Vagina (tissue), 2 donors: Measurements from ENCODE around the gene RPUSD1.

ENCODE experiments used
- POLR2A ChIP-seq, 2 donors: fragments of 450-650 bp; IDR thresholded peaks; one replicate each; pipeline ENCODE4 v1.6.1; 2017; ENCODE audit warnings: antibody characterized with exemption in 2 of 2, mild to moderate bottlenecking in 2 of 2, moderate library complexity in 2 of 2
- POLR2AphosphoS5 ChIP-seq, 2 donors: sonication (generic); formaldehyde crosslinking; IDR thresholded peaks; one replicate each; pipeline ENCODE4 v1.9.0; 2017; ENCODE audit warnings: antibody characterized with exemption in 2 of 2, mild to moderate bottlenecking in 2 of 2, low read depth in 1 of 2; ENCODE audit not compliant: insufficient read depth in 1 of 2
- TF ChIP-seq, protein P1 (sequence below), 3 experiments: fragments of 450-650 bp in 2 of 3; fragments of 200-600 bp in 1 of 3; sonication (generic) in 1 of 3; IDR thresholded peaks; one replicate each; pipeline ENCODE4 v1.5.1; 2017 to 2019; ENCODE audit warnings: antibody characterized with exemption in 3 of 3, mild to moderate bottlenecking in 2 of 3, moderate library complexity in 2 of 3

DNA sequence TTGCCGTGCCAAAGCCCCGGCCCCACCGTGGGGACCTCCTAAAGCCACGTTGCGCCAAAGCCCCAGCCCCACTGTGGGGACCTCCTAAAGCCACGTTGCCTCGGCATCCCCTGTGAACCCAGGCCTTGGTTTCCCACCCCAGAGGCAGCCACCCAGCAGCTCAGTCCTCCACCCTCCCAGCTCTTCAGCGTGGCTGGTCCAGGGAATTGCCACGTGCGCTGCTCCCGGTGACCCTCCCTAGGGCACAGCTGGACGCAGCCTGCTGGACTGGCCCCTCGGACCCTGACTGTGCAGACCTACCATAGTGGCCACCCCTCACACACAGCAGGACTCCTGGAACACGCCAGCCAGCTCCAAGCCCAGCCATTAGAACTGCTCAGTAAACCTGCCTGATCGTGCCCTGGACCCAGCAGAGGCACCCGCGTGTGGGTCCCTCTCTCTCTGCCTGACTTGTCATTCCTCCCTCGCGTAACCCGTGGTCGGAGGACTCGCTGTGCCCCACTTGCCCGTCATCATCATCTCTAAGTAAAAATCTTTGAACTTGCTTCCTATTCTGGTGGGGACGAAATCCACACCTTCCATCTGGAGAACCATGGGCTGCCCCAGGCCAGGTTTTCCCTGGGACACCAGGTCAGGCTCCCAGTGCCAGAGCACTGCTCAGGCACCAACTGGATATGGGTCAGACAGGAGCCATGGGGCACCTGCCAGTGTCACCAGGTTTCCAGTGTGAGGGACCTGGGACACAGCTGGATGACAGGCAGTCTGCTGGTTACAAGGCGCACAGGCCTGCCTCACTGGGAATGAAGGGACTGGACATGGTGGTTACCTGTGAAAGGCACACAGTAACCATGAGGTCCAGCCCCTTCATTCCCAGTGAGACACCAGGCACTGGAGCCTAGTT lies 53.0 kb downstream of the RPUSD1 start:
- no peak for TF ChIP-seq POLR2AphosphoS5 (IDR thresholded peaks at IDR 0.05; ENCODE audit: insufficient read depth in 1 of 2, low read depth in 1 of 2)
- TF ChIP-seq POLR2A (IDR thresholded peaks at IDR 0.05) = no peak
- TF ChIP-seq, protein P1, sequence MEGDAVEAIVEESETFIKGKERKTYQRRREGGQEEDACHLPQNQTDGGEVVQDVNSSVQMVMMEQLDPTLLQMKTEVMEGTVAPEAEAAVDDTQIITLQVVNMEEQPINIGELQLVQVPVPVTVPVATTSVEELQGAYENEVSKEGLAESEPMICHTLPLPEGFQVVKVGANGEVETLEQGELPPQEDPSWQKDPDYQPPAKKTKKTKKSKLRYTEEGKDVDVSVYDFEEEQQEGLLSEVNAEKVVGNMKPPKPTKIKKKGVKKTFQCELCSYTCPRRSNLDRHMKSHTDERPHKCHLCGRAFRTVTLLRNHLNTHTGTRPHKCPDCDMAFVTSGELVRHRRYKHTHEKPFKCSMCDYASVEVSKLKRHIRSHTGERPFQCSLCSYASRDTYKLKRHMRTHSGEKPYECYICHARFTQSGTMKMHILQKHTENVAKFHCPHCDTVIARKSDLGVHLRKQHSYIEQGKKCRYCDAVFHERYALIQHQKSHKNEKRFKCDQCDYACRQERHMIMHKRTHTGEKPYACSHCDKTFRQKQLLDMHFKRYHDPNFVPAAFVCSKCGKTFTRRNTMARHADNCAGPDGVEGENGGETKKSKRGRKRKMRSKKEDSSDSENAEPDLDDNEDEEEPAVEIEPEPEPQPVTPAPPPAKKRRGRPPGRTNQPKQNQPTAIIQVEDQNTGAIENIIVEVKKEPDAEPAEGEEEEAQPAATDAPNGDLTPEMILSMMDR (IDR thresholded peaks at IDR 0.05) = no peak
